BJ (cell line): ENCODE measurements around the gene ETF1. TPM values are rescaled to one million over a fixed set of nuclear protein-coding genes. Genes with fewer than 3 reads are reported as not detected.

Experiments used
- CTCF ChIA-PET: fragments of 350-600 bp; formaldehyde crosslinking; extraction: SDS; loops from one replicate; lab custom pipeline; 2021; ENCODE audit warnings: antibody characterized with exemption, inconsistent platforms; lab: Yijun Ruan, JAX
- POLR2A ChIA-PET: fragments of 300-600 bp; sonication (Branson Sonifier 250); formaldehyde crosslinking; extraction: SDS; loops from one replicate; lab custom pipeline; 2021; ENCODE audit warnings: antibody characterized with exemption; lab: Charles Lee
- DNase-seq: peaks from one replicate; pipeline ENCODE4 v3.0.0-alpha.2; 2011; ENCODE audit warnings: low read depth
- H3K27me3 ChIP-seq: 2 replicates; pipeline ENCODE4 v1.6.0; 2011; ENCODE audit warnings: low read length; ENCODE audit not compliant: control insufficient read depth, insufficient read depth
- H3K36me3 ChIP-seq: 2 replicates; pipeline ENCODE4 v1.5.1; 2011; ENCODE audit warnings: low read length; ENCODE audit not compliant: control insufficient read depth, insufficient read depth
- H3K4me3 ChIP-seq: 2 replicates; pipeline ENCODE4 v1.5.1; 2011; ENCODE audit warnings: low read depth, mild to moderate bottlenecking, control low read depth, low read length
- CTCF ChIP-seq: IDR thresholded peaks from 2 replicates; pipeline ENCODE4 v1.5.1; 2011; ENCODE audit warnings: low read depth, mild to moderate bottlenecking, control low read depth, inconsistent platforms, low read length, moderate library complexity; ENCODE audit not compliant: insufficient read depth
- polyA plus RNA-seq: library from polyadenylated mRNA; depleted of rRNA; stranded (reverse); fragments of >200 nt; gene quantifications from 2 replicates; pipeline ENCODE4 v1.2.3, GENCODE V29; 2011; rRNA removed
- small RNA-seq: library from RNA; depleted of rRNA; stranded (forward); fragments of <200 nt; gene quantifications from one replicate; pipeline ENCODE3, GENCODE V24; 2012; ENCODE audit warnings: low replicate concordance, low read depth; ENCODE audit not compliant: insufficient read length

ETF1 gene
- polyA plus RNA-seq, 1 experiment: 52.4 TPM

DNA sequence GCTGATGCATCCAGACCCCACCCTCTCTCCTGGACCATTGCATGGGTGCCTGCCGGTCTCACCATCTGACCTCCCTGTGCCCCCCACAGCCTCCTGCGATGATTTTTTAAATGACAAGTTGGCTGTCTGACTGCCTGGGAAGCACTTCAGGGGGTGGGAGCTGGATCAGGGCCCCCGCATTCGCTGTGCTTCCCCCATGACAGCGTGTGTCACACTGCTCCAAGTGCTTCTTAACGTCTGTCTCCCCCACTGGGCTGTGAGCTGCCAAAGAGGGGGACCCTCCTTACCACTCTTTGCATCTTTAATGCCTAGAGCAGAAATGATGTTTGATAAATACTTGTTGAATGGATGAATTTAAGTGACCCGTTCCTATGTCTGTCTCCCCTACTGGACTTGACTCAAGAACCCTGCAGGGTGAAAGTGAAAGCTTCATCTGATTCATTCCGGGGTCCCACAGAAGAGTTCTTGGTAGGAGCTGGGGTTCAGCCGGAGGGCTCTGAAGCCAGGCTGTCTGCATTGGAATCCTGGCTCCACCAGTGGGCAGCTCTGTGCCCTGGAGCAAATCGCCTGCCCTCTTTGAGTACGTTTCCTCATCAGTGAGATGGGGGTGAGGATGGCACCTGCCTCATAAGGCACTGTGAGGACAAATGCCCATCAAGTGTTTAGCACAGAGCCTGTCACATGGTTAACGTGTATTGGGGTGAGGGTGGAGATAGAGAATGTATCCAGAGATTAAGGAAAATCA is 85.3 kb downstream of the ETF1 start:
- ChIA-PET POLR2A (no interaction called here), CTCF (interaction anchor here (4.4 to 11.1 kb wide), 2 partner anchors 8 to 46 kb away, joined by 45 to 101 read pairs; no protein-coding TSS in a partner anchor)
- H3K36me3 ChIP-seq: no peaks in the 10 kb centered on the region
- H3K27me3 ChIP-seq: no peaks in the 10 kb centered on the region
- DNase-seq: no peak
- peak; percentile 15; the same call in 1 of the 2 replicates for TF ChIP-seq CTCF
- no peak overlapping the region for H3K4me3 ChIP-seq

Small RNA genes lying within 50 kb of the gene (small RNA-seq; reads per million reads assigned to genes)
- 1.7 reads per million for gene RF00154
- gene SNORD63: 1,408 reads per million, percentile 97 among the genes with 10 or more reads in this experiment

Other genes with a start within 250 kb of the ETF1 start
- 7.8 and 8.7 TPM in 2 replicates for gene CDC25C, start 211.4 kb downstream of the ETF1 start, polyA plus RNA-seq
- 30.1 and 31.3 TPM in 2 replicates for gene FAM53C, start 205.0 kb downstream of the ETF1 start, polyA plus RNA-seq
- gene KDM3B, start 190.6 kb downstream of the ETF1 start, polyA plus RNA-seq: 20.4 and 21.2 TPM in 2 replicates
- 12.0 and 14.0 TPM in 2 replicates for gene REEP2, start 104.2 kb downstream of the ETF1 start, polyA plus RNA-seq
- 4.7 and 5.4 TPM in 2 replicates for gene EGR1, start 77.8 kb downstream of the ETF1 start, polyA plus RNA-seq
- 216 and 245 TPM in 2 replicates for gene HSPA9, start 32.2 kb upstream of the ETF1 start, polyA plus RNA-seq
- 122 and 169 TPM in 2 replicates for gene CTNNA1, start 210.2 kb upstream of the ETF1 start, polyA plus RNA-seq